NCI-H1436 treated with DMSO at 0.1 percent for 48 hours (cell line): ENCODE results near the gene CYP46A1.

ENCODE experiments used
- DNase-seq: peaks from one replicate; lab custom pipeline; 2025; lab: John Stamatoyannopoulos, UW

The CYP46A1 gene

DNA sequence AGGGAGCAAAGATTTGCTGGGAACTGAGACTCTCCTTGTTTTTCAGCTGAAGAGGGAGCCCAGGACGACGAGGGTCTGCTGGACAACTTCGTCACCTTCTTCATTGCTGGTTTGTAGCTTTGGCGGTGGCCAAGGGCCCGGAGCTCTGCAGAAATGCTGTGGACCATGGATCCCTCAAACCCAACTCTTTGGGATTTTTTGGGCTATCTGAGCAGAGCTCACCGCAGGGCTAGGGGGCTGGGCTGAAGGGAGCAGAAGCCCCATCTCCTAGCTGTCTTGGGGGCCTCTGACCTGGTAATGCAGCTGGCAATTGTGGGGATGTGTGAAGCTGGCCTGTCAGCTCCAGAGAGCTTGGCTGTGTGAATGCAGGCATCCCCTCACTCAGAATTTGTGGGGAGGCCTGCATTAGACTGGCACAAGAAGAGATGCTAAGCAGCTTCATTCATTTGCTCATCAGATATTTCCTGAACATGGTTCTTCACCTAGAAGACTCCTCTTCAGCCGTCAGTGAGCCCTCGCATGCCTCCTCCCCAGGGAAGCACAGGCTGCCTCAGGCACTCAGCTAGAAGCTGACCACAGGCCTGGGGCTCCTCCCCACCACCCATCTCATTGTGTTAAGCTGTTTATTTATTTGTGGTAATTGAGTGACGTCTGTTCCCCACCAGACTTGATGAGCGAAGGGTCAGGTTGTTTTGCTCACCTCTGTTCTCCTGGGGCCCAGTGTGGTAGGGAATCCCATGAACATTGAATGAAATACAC is 32.2 kb downstream of the CYP46A1 start:
- no peak for DNase-seq

- no peak for DNase-seq
These were observed 33.0 kb downstream of the CYP46A1 start for GRCh38 chr14:99716850-99717681.

GRCh38 chr14:99717682-99718013 is 33.5 kb downstream of the CYP46A1 start:
- no peak for DNase-seq

DNA sequence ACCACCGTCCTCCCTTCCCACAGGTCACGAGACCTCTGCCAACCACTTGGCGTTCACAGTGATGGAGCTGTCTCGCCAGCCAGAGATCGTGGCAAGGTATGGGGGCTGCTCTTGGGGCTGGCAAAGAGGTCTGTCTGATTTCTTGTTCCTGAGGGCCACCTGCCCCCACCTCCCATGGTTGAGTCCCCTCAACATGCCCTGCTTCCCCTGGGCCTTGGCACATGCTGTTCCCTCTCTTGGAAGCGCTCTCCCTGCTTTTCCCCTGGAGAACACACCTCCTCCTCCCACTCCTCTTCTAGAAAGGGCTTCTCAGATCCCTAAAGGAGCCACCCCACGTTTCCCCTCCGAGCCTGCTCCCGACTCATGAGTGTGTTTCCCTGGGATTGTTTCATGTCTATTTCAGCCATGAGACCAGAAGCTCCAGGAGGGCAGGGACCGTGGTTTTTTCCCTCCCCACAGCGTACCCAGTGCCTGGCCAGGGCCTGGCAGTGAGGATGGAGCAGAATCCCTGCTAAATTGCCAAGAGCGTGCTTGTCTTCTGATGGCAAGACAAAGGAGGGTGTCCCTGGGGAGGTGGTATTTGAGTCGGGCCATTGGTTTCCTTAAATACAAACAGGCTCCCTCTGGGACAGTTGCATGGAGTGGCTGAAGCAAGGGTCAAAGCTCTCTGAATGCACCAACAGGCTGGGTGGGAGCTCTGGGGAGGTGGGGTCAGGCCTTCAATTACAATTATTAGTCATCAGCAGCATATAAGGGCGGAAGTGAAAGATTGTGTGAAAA is 34.1 kb downstream of the CYP46A1 start:
- peak; percentile 77 for DNase-seq

GRCh38 chr14:99718811-99719192 is 34.7 kb downstream of the CYP46A1 start:
- no peak for DNase-seq

- DNase-seq: no peak
These were observed 37.1 kb downstream of the CYP46A1 start for GRCh38 chr14:99720941-99721791.

GRCh38 chr14:99721792-99722516 is 37.9 kb downstream of the CYP46A1 start:
- no peak for DNase-seq

DNA sequence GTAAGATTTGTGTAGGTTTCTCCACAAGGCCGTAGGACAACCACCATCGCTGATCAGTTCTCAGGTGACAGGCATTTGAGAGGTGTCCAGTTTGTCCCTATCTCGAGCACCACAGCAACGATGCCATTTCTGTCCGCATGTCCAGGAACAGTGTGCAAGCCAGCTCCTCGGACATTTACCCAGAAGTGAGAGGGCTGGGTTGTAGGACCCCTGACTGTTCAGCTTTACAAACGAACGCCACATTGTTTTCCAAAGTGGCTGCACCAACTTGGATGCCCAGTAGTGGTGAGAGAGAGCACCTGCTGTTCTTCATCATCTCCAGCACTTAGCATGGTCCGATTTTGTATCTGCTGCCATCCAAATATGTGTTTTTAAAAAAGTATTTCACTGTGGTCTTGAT is 38.6 kb downstream of the CYP46A1 start:
- no peak for DNase-seq

DNA sequence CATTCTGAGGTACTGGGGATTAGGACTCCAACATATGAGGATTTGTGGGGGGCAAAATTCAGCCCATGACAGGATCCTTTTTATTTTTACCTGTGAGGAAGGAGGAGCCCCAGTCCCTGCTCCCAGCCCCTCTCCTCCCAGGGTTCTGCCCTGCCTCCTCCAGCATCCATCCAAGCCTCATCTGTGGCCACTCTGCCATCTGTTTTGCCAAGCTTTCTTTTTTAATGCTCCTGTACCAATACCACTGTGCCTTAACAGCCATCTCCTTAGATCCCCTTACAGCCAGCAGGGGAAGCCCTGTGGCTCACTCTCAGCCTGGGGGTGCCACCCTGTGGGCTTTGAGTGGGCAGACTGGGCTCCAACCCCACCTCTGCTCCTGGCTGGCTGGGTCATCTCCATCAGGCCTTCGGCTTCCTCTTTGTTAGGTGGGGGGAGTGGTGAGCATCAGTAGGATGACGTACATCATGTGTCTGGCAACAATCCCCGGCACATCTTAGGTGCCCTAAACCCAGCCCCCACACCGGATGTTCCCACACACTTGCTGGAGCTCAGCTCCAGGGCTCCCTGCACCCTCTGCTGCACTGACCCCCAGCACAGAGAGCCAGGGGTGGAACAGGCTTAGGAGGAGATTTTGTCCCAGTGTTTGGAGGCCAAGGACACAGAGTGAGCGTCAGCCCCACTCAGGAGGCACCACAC is 40.2 kb downstream of the CYP46A1 start:
- DNase-seq: no peak

GRCh38 chr14:99724939-99725773 is 41.1 kb downstream of the CYP46A1 start:
- no peak for DNase-seq

GRCh38 chr14:99725774-99726537 is 41.9 kb downstream of the CYP46A1 start:
- DNase-seq: no peak

DNA sequence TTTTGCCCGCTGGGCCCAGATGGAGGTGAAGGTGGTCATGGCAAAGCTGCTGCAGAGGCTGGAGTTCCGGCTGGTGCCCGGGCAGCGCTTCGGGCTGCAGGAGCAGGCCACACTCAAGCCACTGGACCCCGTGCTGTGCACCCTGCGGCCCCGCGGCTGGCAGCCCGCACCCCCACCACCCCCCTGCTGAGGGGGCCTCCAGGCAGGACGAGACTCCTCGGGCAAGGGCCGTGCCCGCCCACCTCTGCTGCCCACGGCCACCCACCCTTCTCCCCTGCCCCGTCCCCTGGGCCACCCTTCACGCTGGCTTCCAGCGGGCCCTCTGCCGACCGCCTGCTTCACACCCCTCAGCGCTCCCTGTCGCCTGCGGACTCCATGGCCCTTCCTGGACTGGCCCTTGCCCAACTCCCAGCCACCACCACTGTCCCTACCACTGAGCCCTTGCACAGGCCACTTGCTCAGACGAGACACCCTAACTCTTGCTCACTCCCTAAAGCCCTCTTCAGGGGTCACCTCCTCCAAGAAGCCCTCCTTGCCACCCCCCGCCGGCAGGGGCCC is 42.5 kb downstream of the CYP46A1 start:
- no peak for DNase-seq

- no peak for DNase-seq
These were observed 43.2 kb downstream of the CYP46A1 start for GRCh38 chr14:99727096-99727870.

DNA sequence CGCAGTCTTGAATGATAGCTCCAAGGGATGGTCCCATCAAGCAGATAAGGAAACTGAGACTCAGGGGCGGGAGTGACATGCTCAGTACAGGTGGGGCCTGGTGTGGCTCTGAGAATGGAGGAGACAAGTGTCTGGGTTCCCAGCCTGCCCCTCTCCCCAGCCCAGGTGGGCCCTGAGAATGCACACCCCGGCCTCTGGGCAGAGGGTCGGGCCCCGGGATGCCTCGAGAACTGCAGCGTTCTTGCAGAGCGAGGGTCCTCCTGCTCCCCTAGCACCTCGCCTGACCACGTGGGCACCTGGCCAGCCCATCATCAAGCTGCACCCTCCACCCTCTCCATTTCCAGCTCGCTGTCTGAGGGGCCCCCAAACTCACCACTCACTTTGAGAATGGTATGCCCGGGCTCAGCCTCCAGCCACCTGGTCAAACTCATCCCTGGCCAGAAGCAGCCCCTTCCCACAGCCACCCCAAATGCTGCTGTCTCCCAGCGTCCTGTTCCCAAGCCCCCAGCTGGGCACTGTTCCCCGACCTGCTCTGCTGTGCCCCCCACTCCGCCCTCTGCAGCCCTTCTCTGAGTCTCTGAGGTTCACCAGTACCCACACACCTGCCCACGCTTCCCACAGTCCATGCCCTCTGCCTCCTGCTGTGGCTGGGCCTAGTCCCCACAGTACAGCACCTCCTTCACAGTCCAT is 44.3 kb downstream of the CYP46A1 start:
- no peak for DNase-seq

DNA sequence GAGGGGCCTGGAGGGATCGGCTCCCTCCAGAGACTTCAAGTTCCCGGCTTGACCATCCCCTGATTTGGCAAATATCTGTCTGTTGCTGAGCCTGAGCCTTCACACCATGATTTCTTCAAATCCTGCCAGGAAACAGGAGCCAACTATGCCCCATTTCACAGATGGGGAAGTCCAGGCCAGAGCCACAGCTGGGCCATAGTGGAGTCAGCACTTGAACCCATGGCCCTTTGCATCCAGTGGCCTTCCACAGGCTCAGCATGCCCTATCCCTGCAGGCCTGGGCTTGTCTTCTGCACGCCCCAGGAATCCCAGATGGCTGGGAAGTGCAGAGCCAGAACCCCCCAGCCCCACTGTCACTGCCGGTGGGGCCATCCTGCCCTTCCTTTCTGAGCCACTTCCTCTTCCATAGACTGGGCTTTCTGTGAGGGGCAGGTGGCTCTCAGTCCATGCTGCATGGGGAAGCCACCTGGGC is 44.9 kb downstream of the CYP46A1 start:
- DNase-seq: no peak

- DNase-seq: no peak
These were observed 46.1 kb downstream of the CYP46A1 start for GRCh38 chr14:99729991-99730875.
